ENCODE measurements around the gene KIRREL3. TPM values are rescaled to one million over a fixed set of nuclear protein-coding genes. Genes with fewer than 3 reads are reported as not detected.

KIRREL3 gene
- total and polyA plus RNA-seq, 2 of the 8 experiments (the other 6 are each of a cell fraction or from before 2014, with no cell fraction given): 0.29 to 0.32 TPM

DNA sequence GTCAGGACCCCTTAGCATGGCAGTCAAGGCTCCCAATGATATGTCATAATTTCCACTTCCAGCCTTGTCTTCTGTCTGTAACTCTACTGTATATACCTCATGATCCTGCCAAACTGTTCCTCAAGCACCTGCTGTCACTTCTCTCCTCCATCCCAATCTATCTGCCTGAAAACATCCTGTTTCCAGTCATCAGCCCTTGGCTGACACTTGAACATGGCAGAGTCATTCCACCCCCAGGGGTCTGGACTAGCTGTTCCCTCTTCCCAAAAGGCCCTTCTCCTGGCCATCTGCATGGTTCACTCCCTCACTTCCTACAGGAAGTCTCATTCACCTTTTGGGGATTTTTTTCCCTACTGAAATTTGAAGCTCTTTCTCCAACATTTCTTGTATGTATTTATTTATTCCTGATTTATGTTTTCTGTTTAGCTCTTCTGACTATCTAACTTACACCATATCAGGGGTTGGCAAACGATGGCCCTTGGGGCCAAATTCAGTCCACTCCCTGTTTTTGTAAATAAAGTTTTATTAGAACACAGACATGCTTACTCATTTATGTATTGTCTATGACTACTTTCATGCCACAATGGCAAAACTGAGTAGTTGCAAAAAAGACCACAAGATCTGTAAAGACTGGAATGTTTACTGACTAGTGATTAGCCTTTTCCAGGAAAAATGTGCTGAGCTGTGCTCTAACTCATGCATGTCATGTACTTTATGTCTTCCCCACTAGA is 278.4 kb downstream of the KIRREL3 start:
- Histone ChIP-seq H3K14ac (ENCODE audit: insufficient read length) (no peak overlapping the region), H3K56ac (replicated peaks; ENCODE audit: insufficient read length, low read depth, low read length) (no peak overlapping the region), H3K79me2 (ENCODE audit: control insufficient read depth in 1 of 2, insufficient read depth in 2 of 2, low read length in 2 of 2) (no peaks in the 10 kb centered on the region), H3K23me2 (ENCODE audit: low read depth, low read length) (no peaks in the 10 kb centered on the region), H3K27ac (ENCODE audit: low read depth, low read length) (no peak overlapping the region), H4K5ac (ENCODE audit: insufficient read length, low read depth, low read length) (no peak overlapping the region), H3K18ac (ENCODE audit: extremely low read depth, low read length) (no peak overlapping the region), H2AFZ (ENCODE audit: low read length) (no peak overlapping the region), H2BK20ac (ENCODE audit: low read length) (no peak overlapping the region), H2BK5ac (ENCODE audit: low read depth, low read length) (no peak overlapping the region), H2BK15ac (ENCODE audit: low read length) (no peak overlapping the region), H3K79me1 (ENCODE audit: low read depth, low read length) (no peaks in the 10 kb centered on the region), H3K36me3 (ENCODE audit: control insufficient read depth in 2 of 4, insufficient read depth in 4 of 4, low read length in 3 of 4) (no peaks in the 10 kb centered on the region), H3K9ac (replicated peaks in 1 of 4; ENCODE audit: extremely low read depth in 1 of 4, low read depth in 3 of 4, low read length in 3 of 4) (no peak overlapping the region), H3K4ac (replicated peaks; ENCODE audit: insufficient read length, low read depth, low read length) (no peak overlapping the region), H3K4me1 (replicated peaks in 1 of 4; ENCODE audit: control insufficient read depth in 3 of 4, insufficient read depth in 4 of 4, low read length in 3 of 4) (no peaks in the 10 kb centered on the region), H4K91ac (replicated peaks; ENCODE audit: insufficient read length, low read length) (no peak overlapping the region), H3K23ac (ENCODE audit: insufficient read length) (no peak overlapping the region), H4K20me1 (replicated peaks in 1 of 2; ENCODE audit: control insufficient read depth in 1 of 2, insufficient read depth in 2 of 2, low read length in 2 of 2) (no peaks in the 10 kb centered on the region), H3K27me3 (replicated peaks in 1 of 4; ENCODE audit: control insufficient read depth in 3 of 4, extremely low read depth in 1 of 4, insufficient read depth in 3 of 4, low read length in 3 of 4) (no peaks in the 10 kb centered on the region), H3K4me3 (ENCODE audit: extremely low read depth in 1 of 4, insufficient read depth in 2 of 4, low read depth in 3 of 4, low read length in 4 of 4) (no peak overlapping the region), H2BK120ac (replicated peaks; ENCODE audit: low read depth, low read length) (no peak overlapping the region), H3K4me2 (ENCODE audit: insufficient read depth in 1 of 2, low read depth in 2 of 2, low read length in 2 of 2) (no peak overlapping the region), H4K8ac (ENCODE audit: extremely low read depth, insufficient read depth, low read length) (no peak overlapping the region), H2BK12ac (ENCODE audit: low read depth, low read length) (no peak overlapping the region), H2AK5ac (ENCODE audit: low read depth, low read length) (no peak overlapping the region), H3K9me3 (ENCODE audit: insufficient read depth in 2 of 2, low read depth in 1 of 2, low read length in 1 of 2) (no peaks in the 10 kb centered on the region)
- 95% methylated on average over 1 of the region's 1 CpG; no CpG with 5 or more reads in 1 of the 2 experiments for WGBS, 2 experiments (ENCODE audit: extremely low coverage in 1 of 2, insufficient coverage in 1 of 2, insufficient read length in 1 of 2, insufficient replicate concordance in 2 of 2, low coverage in 1 of 2, low lambda C conversion rate in 2 of 2, missing lambda C conversion rate in 1 of 2)
- no peak for TF ChIP-seq EP300 (IDR thresholded peaks at IDR 0.05; ENCODE audit: borderline replicate concordance in 1 of 2, low read depth in 2 of 2, low read length in 2 of 2)
- no peak for TF ChIP-seq YY1 (IDR thresholded peaks at IDR 0.05; ENCODE audit: low read depth, low read length)
- no peak for TF ChIP-seq TCF12 (IDR thresholded peaks at IDR 0.05; ENCODE audit: low read depth, low read length)
- TF ChIP-seq CHD1 (IDR thresholded peaks at IDR 0.05; ENCODE audit: low read depth, low read length): no peak
- TF ChIP-seq POLR2A (IDR thresholded peaks at IDR 0.05; ENCODE audit: control extremely low read depth in 1 of 2, low read depth in 2 of 2, low read length in 2 of 2): no peak
- TF ChIP-seq SIRT6 (IDR thresholded peaks at IDR 0.05; ENCODE audit: low read length): no peak
- no peak for TF ChIP-seq RXRA (IDR thresholded peaks at IDR 0.05; ENCODE audit: insufficient read depth, low read depth, low read length)
- TF ChIP-seq EZH2 (IDR thresholded peaks at IDR 0.05; ENCODE audit: low read depth, low read length, severe bottlenecking): no peak
- TF ChIP-seq, protein P1, sequence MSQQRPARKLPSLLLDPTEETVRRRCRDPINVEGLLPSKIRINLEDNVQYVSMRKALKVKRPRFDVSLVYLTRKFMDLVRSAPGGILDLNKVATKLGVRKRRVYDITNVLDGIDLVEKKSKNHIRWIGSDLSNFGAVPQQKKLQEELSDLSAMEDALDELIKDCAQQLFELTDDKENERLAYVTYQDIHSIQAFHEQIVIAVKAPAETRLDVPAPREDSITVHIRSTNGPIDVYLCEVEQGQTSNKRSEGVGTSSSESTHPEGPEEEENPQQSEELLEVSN (IDR thresholded peaks at IDR 0.05): no peak
- no peak for TF ChIP-seq CBX5 (IDR thresholded peaks at IDR 0.05; ENCODE audit: low read depth, low read length)
- ChIA-PET CTCF (ENCODE audit: partially characterized antibody) (interaction anchor here (0.6 to 2.3 kb wide), 6 partner anchors 8 to 309 kb away, joined by 3 to 7 read pairs (median 4); no protein-coding TSS in a partner anchor), POLR2A (ENCODE audit: partially characterized antibody) (no interaction called here)
- DNase-seq (ENCODE audit: low read depth in 1 of 2, low spot score in 2 of 2) (no peak), FAIRE-seq (no peak)

All from H1 (cell line).